NCI-H345 treated with DMSO at 0.1 percent for 48 hours (cell line): ENCODE measurements around the gene STK38L.

Experiments
- DNase-seq: peaks from one replicate; lab custom pipeline; 2025; ENCODE audit not compliant: unreplicated experiment; lab: John Stamatoyannopoulos, UW

Gene STK38L

DNA sequence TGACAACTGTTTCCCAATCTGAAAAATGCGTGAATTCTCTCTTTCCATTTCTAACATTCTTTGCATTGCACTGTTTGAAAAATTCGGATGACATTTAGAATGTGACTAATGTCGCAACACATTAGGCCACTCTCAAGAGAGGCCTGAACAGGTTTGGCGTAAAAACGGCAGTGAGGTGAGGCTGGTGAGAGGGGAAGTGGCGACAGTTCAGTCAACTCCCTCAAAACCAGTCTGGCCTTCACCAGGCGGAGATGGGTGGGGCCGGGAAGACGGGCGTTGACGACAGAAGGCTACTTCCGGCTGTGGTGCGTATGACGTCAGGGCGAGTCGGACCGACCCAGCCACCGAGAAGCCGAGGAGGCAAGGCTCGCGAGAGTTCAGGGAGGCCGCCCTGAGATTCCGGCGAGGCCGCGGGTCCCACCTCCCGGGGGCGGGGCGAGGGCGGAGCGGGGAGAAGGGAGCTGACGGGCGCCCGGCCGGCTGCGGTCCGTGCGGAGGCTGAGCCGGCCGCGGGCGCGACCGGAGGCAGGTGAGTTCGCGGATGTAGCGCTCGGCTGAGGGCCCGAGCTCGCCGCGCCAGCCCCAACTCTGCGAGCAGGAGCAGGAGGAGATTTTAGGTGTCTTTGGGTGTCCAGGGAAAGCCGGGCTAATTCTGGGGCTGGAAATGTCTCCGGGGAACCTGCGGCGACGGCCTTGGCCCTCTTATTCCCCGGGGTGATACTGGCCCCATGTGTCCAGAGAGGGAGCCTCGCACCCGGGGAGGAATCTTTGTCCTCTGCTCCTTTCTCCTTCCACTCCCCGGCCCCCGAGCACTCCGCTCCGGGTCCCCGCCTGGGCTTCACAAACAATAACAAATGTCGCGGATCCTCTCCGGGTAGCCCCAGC, at the start of gene STK38L:
Gene STK38L, plus strand, starts transcription at position 483 of the 885 bp plus-strand sequence. CDS start 53,435 bp downstream, outside the sequence.
- peak; percentile 91 for DNase-seq

DNA sequence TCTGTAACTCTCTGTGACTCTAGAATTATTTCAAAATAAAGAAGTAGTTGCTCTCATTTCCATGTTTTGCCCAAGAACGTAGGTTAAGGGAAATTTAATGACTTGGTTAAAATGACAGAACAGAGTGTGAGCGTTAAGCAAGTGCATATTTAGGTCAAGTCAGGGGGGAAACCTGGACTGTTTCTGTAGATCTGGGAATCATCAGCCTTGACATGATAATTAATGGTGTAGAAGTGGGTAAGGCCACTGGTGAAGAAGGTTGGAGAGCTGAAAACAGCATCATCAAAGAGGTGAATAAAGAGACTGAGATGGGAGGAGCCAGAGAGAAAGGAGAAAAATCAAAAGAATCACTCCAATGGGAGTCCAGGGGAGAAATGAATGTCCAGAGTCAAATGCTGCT, 49.4 kb upstream of the STK38L start:
- no peak for DNase-seq

DNA sequence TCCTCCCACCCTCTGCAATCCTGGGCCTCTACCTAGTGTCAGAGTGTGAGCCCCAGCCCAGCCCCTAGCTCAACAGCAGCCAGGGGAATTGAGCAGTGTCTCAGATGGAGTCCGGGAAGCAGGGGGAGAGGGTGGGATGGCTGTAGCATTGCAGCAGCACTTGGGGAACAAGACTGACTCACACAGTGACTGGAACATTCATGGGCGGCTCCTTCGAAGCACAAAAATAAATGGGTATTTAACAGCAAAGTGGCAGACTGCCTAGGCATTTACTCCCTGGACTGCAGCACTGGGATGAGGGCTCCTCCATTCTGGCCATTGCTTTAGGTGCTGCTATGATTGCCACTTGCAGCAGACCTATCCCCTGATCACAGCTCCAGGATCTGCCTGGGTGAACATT, 46.0 kb upstream of the STK38L start:
- DNase-seq: no peak

DNA sequence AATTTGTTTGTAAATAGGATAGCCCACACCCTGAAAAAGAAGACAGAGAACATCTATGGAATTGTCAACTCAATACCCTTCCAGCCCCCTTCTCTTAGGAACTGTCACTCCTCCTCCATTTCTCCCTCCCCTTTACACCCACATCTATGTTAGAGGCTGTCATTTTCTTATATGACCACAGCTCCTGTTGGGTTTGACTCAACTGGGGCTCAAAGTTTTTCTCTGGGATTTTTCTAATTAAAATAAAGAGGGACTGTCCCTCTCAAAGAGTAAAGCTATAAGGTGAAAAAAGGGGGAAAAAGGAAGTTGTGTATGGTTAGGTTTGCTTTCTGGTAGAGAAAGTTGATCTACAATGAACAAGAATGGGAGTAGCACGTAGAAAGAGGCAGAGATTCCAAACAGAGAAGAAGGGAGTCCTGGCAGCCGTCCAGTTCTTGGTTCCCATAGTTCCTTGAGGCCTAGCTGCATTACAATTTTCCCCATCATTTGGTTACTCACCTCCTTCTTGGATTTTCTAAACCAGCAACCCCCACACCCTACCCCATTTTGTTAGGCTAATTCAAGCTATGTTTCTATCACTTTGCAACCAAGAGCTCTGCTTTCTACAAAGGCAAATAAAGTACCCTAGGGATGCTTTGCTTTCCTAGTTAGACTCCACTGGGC, 44.3 kb upstream of the STK38L start:
- DNase-seq: no peak

DNA sequence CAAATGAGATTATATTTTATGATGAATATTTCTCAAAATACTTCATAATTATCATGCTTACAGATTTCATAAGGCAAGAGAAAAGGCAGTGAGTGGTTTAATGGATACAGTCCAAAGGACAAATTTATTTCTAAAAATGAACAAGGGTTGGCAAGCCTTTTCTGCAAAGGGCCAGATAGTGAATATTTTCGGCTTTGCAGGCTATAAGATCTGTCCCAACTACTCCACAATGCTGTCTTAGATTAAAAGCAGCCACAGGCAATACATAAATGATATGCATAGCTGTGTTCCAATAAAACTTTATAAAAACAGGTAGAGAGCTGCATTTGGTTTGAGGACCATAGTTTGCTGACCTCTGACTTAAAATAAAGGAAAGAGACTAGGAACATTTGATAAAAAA, 42.9 kb upstream of the STK38L start:
- no peak for DNase-seq

DNA sequence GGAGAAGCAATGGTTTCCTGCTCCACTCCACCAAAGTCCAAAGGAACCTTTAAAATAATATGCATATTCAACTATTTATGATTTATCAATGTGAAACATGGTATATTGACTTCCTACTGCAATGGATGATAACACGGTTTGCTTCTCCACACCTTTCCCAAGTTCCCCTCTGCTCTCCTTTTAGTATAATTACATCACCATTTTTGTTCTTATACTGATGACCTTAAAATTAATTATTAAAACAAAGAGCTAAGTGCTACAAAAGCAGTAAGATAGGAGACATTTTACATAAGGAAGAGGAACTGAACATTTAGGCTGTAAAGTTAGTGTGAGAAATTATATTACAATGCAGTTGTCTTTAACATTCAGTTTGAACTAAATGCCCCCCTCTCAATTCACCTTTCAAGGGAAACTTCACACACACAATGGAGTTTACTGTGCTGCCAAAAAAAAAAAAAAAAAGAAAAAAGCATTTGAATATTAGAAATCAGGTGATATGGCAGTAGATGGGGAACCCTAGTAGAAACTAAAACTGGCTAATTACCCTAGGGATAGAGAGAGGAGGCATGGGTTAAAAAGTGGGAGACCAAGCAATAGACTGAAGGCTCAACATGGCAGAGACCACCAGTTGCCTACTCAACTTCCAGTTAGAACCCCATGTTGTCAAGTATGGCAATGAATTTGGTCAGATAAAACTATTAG, 37.1 kb upstream of the STK38L start:
- no peak for DNase-seq

DNA sequence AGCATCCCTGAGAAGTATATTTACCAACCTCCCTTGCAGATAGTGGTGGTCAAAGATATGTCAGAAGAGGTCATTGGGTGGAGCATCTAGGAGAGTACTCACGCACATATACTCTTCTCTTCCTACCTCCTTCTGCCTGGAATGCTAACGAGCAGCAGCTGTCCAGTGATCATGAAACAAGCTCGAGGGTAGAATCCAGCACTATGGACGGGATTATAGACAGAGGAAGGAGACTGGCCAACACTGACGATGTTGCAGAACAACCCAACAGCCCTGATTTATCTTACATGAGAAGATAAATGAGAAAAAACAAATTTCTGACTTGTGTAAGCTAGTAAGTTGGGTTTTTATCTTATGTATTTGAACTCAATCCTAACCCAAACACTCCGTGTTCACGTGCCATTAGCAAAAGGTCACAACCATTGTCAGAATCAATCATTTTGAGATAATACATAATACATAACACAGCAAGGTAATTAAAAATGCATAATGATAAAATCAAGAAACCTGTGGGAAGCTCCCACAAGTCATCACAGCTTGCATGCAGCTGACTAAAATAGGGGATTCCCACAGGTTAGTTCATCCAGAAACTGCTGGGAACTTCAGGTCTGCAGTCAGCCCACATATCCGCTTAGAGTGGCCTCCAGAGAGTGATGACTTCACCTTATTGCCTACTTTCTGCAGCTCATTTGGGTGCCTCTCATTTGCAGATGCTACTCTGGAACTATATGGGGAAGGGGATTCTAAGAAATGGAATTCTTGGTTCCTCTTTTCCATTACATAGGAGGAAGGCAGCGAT, 36.3 kb upstream of the STK38L start:
- DNase-seq: no peak

DNA sequence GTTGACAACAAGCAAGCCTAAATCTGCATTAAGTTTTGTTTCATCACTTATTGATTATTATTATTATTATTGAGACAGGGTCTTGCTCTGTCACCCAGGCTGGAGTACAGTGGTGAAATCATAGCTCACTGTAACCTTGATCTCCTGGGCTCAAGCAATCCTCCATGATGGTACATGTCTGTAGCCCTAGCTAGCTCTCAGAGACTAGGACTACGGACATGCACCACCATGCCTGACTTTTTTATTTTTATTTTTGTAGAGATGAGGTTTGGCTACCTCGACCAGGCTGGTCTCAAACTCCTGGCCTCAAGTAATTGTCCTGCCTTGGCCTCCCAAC, 35.7 kb upstream of the STK38L start:
- DNase-seq: no peak

DNA sequence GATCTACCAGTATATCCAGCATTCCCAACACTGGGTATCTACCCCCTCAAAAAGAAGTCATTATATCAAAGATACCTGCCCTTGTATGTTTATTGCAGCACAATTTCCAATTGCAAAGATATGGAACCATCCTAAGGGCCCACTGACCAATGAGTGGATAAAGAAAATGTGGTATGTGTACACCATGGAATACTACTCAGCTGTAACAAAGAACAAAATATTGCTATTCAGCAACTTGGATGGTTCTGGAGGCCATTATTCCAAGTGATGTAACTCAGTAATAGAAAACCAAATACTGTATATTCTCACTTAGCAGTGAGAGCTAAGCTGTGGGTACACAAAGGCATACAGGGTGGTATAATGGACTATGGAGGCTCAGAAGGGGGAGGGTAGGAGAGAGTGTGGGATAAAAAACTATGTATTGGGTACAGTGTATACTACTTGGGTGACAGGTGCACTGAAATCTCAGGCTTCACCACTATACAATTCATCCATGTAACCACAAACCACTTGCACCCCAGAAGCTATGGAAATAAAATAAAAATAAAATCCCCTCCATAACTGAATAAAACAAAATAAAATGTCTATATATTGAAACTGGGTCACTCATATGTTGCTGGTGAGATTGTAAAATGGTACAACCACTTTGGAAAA, 34.7 kb upstream of the STK38L start:
- no peak for DNase-seq

DNA sequence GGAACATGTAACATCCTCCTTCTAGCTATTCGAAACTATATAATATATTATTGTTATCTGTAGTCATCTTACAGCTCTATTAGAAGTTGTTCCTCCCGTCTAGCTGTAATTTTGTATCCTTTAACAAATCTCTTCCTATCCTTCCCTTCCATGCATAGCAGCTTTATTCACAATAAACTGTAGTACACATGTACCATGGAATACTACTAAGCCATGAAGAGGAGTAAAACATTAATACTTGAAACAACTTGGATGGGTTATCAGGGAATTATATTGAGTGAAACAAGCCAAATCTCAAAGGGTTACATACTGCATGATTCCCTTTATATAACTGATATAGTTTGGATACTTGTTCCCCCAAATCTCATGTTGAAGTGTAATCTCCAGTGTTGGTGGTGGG, 33.9 kb upstream of the STK38L start:
- DNase-seq: no peak

DNA sequence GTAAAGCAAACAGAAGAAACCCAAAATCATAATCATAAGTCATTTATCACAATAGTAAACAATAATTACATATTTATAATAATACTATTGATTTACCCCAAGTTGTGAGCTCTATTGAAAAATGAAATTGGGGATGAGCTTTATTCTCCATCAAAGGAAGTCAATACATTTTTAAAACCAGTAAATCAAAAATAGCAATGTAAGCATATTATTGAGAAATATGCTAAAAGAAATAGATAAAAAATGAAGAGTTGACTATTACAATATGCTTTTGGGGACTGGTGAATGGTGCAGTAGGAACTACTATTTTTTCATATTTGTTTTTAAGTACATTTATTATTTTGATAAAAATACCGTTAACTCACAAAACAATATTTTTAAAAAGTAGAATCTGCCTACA, 31.2 kb upstream of the STK38L start:
- no peak for DNase-seq

DNA sequence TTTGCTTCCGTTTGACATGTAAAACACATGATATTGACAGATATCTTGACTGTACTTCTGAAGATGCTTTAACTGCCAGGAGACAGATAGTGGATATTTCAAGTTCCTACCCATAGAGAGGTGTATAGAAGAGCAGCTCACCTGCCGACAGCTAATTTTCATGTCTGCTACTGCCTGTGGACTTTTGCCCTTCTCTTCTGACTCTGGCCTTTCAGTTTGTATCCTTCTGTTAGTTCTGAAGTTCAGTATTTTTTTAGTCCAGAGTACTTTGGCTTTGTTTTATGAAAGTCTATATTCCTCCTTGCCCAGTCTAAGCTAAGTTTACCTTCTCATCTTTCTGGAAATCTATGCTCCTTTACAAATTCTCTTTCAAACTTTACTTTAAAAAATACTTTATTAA, 30.8 kb upstream of the STK38L start:
- no peak for DNase-seq

DNA sequence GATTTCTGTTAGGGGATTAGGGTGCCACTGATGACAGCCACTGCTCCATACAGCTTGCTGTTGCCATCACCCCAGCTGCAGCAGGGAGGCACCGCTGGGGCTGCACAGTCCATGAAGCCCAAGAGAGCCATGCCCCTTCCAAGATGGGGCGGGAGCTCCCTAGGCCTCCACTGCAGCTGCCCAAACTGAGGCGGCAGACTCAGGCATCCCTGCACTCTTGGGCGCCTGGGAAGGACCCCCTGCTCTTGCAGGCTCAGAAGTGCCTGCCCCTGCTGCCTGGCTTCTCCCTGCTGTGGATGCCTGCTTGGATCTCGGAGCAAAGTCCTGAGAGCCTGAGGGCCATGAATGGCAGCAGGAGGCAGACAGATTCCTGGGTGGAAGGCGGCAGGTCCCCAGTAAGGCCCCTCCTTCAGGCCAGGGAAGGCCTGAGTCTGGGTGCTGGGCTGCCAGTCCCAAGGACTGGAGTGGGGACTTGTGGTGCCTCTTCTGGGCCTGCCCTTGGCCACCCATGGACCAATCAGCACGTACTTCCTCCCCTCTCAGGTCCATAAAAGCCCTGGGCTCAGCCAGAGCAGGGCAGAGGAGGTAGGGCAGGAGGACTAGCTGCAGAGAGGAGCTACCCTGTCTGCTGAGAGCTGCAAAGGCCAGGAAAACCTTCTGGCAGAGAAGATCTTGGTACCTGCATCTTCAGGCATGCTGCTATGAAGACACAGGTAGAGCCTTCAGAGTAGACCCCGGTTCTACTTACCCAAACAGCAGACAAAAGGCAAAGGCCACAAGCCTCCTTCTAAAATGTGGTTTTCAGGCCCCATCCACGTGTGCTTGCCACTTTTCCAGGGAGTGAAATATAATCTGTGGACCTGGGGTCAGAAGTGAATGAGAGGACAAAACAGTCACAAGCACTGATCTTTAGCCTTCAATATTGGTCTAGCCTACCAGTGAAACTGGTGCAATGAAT, 30.0 kb upstream of the STK38L start:
- no peak for DNase-seq

DNA sequence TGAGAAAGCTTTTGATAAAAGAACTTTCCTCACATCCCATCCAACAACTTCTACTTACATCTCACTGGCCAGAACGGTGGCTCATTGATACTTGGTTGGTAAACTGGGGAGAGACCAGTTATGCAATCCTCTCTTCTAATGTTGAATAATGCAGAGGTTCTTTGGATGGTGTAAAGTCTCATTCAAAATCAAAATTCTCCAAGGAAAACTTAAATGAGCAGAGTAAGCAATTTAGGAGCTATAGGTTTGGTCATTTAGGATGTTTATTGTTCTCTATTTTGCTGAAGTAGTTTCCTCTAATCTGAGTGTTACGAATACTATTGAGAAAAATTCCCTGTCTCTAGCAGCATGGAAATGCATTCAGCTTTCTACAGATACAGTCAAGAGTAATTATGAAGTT, 26.5 kb upstream of the STK38L start:
- no peak for DNase-seq

DNA sequence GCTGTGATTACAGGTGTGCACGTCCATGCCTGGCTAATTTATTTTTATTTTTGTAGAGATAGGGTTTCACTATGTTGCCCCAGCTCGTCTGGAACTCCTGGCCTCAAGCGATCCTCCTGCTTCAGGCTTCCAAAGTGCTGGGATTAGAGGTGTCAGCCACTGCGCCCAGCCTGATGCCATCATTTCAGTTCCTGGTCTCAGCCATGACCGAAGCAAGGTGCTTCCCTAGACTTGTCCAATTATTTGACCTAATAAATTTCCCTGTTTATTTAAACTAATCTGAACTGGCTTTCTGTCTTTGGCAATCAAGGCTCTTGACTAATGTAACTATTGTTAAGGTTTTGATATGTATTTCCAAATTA, 24.4 kb upstream of the STK38L start:
- DNase-seq: no peak

DNA sequence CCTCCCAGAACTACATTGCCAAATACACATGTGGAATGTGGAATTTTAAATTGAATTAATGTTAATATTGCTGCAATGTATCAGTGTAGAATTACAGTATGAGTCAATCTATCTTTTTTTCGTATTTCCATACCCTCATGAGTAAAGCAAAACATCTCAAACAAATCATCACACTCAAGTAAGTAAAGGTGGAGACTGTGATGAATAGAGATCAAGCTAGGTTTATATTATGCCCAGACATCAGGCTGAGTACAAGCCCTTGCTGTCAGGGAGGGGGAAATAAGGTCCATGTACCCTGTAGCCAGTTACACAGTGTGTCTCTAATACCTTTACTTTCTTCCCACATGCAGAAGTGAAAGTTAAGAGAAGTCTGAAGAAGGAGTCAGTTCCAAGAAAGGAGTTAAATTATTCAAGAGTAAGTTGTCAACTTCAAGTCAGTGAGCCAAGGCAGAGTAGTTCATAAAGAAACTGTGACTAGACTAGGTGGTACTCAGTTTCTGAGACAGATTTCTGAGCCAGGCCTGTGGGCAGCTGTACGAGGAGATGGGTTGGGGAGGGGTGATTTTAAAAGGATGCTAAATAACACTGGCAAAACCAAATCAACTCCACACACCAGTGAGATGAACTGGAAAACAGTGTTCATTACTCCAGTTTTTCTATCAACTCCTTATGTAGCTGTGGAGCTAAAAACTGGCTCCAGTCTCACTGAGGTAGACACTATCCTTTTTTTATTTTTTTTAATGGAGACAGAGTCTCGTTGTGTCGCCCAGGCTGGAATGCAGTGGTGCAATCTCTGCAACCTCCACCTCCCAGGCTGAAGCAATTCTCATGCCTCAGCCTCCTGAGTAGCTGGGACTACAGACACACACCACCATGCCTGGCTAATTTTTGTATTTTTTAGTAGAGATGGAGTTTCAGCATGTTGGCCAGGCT, 23.8 kb upstream of the STK38L start:
- no peak for DNase-seq

DNA sequence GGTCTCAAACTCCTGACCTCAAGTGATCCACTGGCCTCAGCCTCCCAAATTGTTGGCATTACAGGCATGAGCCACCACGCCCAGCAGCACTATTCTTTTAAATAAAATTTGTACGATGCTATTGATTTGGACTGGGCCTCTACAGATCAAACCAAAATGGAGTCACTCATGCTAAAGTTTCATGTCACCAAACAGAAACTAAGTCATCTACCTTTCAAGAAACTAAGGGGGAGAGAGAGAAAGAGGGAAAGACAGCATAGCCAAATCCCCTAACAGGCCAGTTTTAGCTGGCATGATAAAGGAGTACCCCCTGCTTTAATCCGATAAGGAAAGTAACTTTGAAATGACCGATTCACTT, 23.1 kb upstream of the STK38L start:
- DNase-seq: no peak

DNA sequence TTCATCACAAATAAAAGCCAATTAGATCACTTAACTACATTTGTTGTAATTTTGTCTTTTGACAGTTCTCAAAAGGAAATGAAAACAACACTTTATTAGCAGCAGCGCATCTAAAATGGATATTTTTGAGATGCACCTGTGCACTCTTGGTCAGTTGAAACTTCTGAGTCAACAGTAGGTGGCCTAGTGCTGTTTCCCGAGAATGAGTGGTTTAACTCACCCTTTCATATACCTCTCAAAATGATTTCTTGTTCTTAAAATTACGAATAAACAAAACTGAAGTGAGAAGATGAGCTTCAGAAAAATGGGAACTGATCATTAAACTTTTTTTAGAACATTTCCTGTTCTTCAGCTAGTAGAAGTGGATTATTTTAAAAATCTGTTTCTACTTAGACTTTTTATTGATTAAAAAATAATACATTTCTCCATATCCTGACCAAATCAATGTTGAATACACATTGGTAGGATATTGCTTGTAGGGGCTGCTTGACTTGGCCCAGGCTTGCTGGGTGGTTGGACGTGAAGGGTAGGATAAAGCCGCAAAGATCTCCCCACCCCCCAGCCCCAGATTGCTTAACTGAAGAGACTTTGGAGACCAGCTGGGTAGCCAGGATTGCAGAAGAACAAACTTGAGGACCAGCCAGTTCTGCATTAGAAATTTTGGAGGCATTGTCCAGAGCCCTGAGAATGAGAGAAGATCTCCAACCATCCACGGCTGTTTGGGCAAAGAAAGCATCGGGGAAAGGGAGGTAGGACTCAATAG, 22.3 kb upstream of the STK38L start:
- no peak for DNase-seq
